ENCODE data around the gene OGFOD3. TPM values are rescaled to one million over a fixed set of nuclear protein-coding genes. Genes with fewer than 3 reads are reported as not detected.

The OGFOD3 gene
- total and polyA plus RNA-seq, 9 of the 15 experiments (the other 6 are each of a cell fraction or from before 2014, with no cell fraction given) = 0.69 to 44.7 (median 18.9) TPM

DNA sequence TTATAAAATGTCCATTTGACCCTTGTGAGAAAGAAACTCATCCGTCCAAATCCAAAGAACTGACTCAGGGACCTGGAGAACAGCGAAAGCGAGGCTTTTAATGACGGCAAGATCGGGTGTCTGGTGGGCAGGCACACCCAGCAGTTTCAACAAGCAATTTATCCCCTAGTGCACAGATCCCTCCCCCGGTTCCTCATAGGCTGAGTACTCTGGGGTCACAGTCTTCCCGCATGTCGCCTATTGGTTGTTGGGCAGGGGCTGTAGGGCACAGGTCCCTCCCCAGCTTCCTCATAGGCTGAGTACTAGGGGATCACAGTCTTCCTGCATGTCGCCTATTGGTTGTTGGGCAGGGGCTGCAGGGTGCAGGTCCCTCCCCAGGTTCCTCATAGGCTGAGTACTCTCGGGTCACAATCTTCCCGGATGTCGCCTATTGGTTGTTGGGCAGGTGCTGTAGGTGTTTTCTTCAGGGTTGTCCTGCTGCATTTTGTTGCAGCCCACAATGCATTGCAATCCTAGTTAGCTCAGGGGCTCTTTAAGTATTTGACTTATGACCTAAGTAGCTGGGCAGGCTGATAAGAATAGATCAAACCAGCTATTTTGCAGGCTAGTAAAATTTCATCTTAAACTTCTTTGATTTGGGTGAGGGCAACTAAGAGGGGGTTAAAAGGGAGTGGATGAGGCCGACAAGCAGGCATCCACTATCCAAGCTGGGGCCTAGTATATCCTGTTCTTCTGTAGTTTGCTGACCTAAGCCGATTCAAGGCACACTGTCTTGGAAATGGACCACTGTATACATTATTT is 50.5 kb downstream of the OGFOD3 start (continued):
- TF ChIP-seq CC2D1A (IDR thresholded peaks at IDR 0.05) (peak; percentile 94), MBD2 (IDR thresholded peaks at IDR 0.05; ENCODE audit: borderline replicate concordance, low read depth) (peak; percentile 98), LCOR (CRISPR knock-in tag; IDR thresholded peaks at IDR 0.05) (peak; percentile 71; the same call in 1 of the 2 replicates), U2AF2 (optimal IDR thresholded peaks at IDR 0.05; ENCODE audit: low read depth, low read length) (no peak), DNMT1 (IDR thresholded peaks at IDR 0.05) (no peak), HCFC1 (IDR thresholded peaks at IDR 0.05; ENCODE audit: low read depth, low read length) (0 out of 2 replicates have a peak, but pooled peaks have one; percentile 3), LEF1 (IDR thresholded peaks at IDR 0.05) (peak; percentile 28; the same call in 1 of the 2 replicates), ZNF79 (CRISPR knock-in tag; IDR thresholded peaks at IDR 0.05; ENCODE audit: low read depth) (no peak), NCOA4 (IDR thresholded peaks at IDR 0.05; ENCODE audit: partially characterized antibody) (no peak), TRIM24 (IDR thresholded peaks at IDR 0.05) (no peak), CBX5 (IDR thresholded peaks at IDR 0.05; ENCODE audit: borderline replicate concordance, low read depth) (no peak), LARP7 (IDR thresholded peaks at IDR 0.05) (no peak), TEAD2 (tag; IDR thresholded peaks at IDR 0.05) (no peak), RFX5 (IDR thresholded peaks at IDR 0.05; ENCODE audit: low read depth, low read length) (0 out of 2 replicates have a peak, but pooled peaks have one; percentile 58), PHB (CRISPR knock-in tag; IDR thresholded peaks at IDR 0.05) (no peak), NFE2 (IDR thresholded peaks at IDR 0.05; ENCODE audit: low read depth) (no peak), CHD2 (IDR thresholded peaks at IDR 0.05; ENCODE audit: low read depth, low read length) (peak; percentile 88), GTF2F1 (IDR thresholded peaks at IDR 0.05; ENCODE audit: low read depth, low read length) (no peak), GATA2 (CRISPR knock-in tag; IDR thresholded peaks at IDR 0.05) (0 out of 2 replicates have a peak, but pooled peaks have one; percentile 15), FOXK2 (conservative IDR thresholded peaks at IDR 0.05 in 1 of 2, IDR thresholded peaks at IDR 0.05 in 1 of 2; ENCODE audit: low read depth in 2 of 2) (peak in 1 of 2 experiments; percentile 44; a peak in 2 of 4 replicates), POLR2B (IDR thresholded peaks at IDR 0.05; ENCODE audit: low read depth, partially characterized antibody) (peak; percentile 80)
- TF ChIP-seq, protein P1, sequence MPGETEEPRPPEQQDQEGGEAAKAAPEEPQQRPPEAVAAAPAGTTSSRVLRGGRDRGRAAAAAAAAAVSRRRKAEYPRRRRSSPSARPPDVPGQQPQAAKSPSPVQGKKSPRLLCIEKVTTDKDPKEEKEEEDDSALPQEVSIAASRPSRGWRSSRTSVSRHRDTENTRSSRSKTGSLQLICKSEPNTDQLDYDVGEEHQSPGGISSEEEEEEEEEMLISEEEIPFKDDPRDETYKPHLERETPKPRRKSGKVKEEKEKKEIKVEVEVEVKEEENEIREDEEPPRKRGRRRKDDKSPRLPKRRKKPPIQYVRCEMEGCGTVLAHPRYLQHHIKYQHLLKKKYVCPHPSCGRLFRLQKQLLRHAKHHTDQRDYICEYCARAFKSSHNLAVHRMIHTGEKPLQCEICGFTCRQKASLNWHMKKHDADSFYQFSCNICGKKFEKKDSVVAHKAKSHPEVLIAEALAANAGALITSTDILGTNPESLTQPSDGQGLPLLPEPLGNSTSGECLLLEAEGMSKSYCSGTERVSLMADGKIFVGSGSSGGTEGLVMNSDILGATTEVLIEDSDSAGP (CRISPR knock-in tag; IDR thresholded peaks at IDR 0.05) = no peak
- TF ChIP-seq, protein P2, sequence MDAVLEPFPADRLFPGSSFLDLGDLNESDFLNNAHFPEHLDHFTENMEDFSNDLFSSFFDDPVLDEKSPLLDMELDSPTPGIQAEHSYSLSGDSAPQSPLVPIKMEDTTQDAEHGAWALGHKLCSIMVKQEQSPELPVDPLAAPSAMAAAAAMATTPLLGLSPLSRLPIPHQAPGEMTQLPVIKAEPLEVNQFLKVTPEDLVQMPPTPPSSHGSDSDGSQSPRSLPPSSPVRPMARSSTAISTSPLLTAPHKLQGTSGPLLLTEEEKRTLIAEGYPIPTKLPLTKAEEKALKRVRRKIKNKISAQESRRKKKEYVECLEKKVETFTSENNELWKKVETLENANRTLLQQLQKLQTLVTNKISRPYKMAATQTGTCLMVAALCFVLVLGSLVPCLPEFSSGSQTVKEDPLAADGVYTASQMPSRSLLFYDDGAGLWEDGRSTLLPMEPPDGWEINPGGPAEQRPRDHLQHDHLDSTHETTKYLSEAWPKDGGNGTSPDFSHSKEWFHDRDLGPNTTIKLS (IDR thresholded peaks at IDR 0.05; ENCODE audit: borderline replicate concordance, low read depth) = peak; percentile 37; the same call in 1 of the 2 replicates
- TF ChIP-seq, protein P3, sequence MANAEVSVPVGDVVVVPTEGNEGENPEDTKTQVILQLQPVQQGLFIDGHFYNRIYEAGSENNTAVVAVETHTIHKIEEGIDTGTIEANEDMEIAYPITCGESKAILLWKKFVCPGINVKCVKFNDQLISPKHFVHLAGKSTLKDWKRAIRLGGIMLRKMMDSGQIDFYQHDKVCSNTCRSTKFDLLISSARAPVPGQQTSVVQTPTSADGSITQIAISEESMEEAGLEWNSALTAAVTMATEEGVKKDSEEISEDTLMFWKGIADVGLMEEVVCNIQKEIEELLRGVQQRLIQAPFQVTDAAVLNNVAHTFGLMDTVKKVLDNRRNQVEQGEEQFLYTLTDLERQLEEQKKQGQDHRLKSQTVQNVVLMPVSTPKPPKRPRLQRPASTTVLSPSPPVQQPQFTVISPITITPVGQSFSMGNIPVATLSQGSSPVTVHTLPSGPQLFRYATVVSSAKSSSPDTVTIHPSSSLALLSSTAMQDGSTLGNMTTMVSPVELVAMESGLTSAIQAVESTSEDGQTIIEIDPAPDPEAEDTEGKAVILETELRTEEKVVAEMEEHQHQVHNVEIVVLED (CRISPR knock-in tag; IDR thresholded peaks at IDR 0.05) = no peak
- TF ChIP-seq, protein P4, sequence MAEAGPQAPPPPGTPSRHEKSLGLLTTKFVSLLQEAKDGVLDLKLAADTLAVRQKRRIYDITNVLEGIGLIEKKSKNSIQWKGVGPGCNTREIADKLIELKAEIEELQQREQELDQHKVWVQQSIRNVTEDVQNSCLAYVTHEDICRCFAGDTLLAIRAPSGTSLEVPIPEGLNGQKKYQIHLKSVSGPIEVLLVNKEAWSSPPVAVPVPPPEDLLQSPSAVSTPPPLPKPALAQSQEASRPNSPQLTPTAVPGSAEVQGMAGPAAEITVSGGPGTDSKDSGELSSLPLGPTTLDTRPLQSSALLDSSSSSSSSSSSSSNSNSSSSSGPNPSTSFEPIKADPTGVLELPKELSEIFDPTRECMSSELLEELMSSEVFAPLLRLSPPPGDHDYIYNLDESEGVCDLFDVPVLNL (CRISPR knock-in tag; IDR thresholded peaks at IDR 0.05; ENCODE audit: low read depth) = no peak
